Measurements from ENCODE around the gene PRKCZ. TPM values are rescaled to one million over a fixed set of nuclear protein-coding genes. Genes with fewer than 3 reads are reported as not detected.
A peak's percentile ranks its signal among the peaks of the same experiment; 100 is the strongest.

The PRKCZ gene
- total RNA-seq, 1 donor from 2014 or later: 55.5 TPM

GRCh38 chr1:2202843-2203601, 152.8 kb downstream of the PRKCZ start:
- Mint-ChIP-seq H3K4me3 (no peak overlapping the region), H3K27ac (no peak overlapping the region), H3K9me3 (no peaks in the 10 kb centered on the region), H3K36me3 (no peaks in the 10 kb centered on the region), H3K4me1 (peaks cover 24% of the 10 kb centered on the region), H3K27me3 (ENCODE audit: low read depth) (no peaks in the 10 kb centered on the region)
- no peak for DNase-seq (ENCODE audit: low spot score in 2 of 2, unreplicated experiment in 2 of 2)
- TF ChIP-seq CTCF (IDR thresholded peaks at IDR 0.05; ENCODE audit: unreplicated experiment): no peak

GRCh38 chr1:2203671-2204414, 153.6 kb downstream of the PRKCZ start:
- Mint-ChIP-seq H3K4me1 (peaks cover 27% of the 10 kb centered on the region), H3K27ac (peak overlapping the region; percentile 30), H3K9me3 (no peaks in the 10 kb centered on the region), H3K4me3 (peak overlapping the region; percentile 63), H3K27me3 (ENCODE audit: low read depth) (no peaks in the 10 kb centered on the region), H3K36me3 (no peaks in the 10 kb centered on the region)
- DNase-seq (ENCODE audit: low spot score in 2 of 2, unreplicated experiment in 2 of 2): no peak
- TF ChIP-seq CTCF (IDR thresholded peaks at IDR 0.05; ENCODE audit: unreplicated experiment): no peak

GRCh38 chr1:2204415-2205190, 154.4 kb downstream of the PRKCZ start:
- Mint-ChIP-seq H3K27ac (peak overlapping the region; percentile 47), H3K27me3 (ENCODE audit: low read depth) (no peaks in the 10 kb centered on the region), H3K9me3 (no peaks in the 10 kb centered on the region), H3K36me3 (no peaks in the 10 kb centered on the region), H3K4me1 (peaks cover 26% of the 10 kb centered on the region), H3K4me3 (peak overlapping the region; percentile 63)
- TF ChIP-seq CTCF (IDR thresholded peaks at IDR 0.05; ENCODE audit: unreplicated experiment): no peak
- peak; percentile 72 to 98 for DNase-seq (ENCODE audit: low spot score in 2 of 2, unreplicated experiment in 2 of 2)

- peaks cover 28% of the 10 kb centered on the region for H3K4me1 Mint-ChIP-seq
- H3K4me3 Mint-ChIP-seq: peak overlapping the region; percentile 36
- peak in 1 of 2 experiments; percentile 93 for DNase-seq (ENCODE audit: low spot score in 2 of 2, unreplicated experiment in 2 of 2)
- no peak overlapping the region for H3K27ac Mint-ChIP-seq
- no peaks in the 10 kb centered on the region for H3K9me3 Mint-ChIP-seq
- no peaks in the 10 kb centered on the region for H3K27me3 Mint-ChIP-seq (ENCODE audit: low read depth)
- no peaks in the 10 kb centered on the region for H3K36me3 Mint-ChIP-seq
- TF ChIP-seq CTCF (IDR thresholded peaks at IDR 0.05; ENCODE audit: unreplicated experiment): peak; percentile 23
Measured at GRCh38 chr1:2205191-2205952, 155.2 kb downstream of the PRKCZ start.
